ENCODE results near the gene VAT1. TPM values are rescaled to one million over a fixed set of nuclear protein-coding genes. Genes with fewer than 3 reads are reported as not detected.
A peak's percentile ranks its signal among the peaks of the same experiment; 100 is the strongest.

The VAT1 gene
- total and polyA plus RNA-seq, 2 of the 13 experiments (the other 11 are each of a cell fraction or from before 2014, with no cell fraction given): 143 to 205 TPM

DNA sequence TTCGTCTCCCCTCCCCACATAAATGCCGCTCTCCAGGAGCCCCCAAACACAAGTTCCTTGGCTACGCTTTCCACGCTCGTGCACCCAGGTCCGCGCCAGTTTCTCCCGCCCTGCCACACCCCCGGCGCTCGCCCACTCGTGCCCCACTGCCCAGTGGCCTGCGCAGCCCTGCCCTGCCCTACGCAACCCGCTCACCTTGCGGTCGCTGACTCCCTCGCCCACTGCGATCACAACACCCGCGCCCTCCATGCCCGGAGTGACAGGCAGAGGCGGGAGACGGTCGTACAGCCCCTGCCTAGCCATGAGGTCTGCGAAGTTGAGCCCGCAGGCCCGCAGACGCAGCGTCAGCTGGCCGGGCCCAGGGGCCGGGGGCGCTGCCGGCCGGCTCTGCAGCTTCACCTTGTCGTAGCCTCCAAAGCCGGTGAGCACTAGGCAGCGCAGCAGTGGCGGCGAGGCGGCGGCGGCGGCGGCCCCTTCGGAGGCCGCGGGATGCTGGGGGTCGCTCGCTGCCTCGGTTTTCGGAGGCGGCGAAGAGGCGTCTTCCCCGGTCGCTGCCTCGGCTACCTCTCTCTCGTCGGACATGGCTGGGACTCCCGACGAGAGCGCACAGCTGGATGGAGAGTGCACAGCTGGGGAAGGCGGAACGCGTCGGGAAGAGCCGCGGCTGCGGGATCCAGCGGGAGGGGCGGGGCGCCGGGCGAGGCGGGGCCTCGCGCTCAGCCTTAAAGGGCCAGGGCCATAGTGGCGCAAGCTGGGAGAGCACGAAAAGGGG is at the start of gene VAT1 (continued):
- TF ChIP-seq, protein P1, sequence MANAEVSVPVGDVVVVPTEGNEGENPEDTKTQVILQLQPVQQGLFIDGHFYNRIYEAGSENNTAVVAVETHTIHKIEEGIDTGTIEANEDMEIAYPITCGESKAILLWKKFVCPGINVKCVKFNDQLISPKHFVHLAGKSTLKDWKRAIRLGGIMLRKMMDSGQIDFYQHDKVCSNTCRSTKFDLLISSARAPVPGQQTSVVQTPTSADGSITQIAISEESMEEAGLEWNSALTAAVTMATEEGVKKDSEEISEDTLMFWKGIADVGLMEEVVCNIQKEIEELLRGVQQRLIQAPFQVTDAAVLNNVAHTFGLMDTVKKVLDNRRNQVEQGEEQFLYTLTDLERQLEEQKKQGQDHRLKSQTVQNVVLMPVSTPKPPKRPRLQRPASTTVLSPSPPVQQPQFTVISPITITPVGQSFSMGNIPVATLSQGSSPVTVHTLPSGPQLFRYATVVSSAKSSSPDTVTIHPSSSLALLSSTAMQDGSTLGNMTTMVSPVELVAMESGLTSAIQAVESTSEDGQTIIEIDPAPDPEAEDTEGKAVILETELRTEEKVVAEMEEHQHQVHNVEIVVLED (CRISPR knock-in tag; IDR thresholded peaks at IDR 0.05; ENCODE audit: borderline replicate concordance): peak; percentile 37; the same call in 1 of the 2 replicates
- TF ChIP-seq SNAPC2 (CRISPR knock-in tag; IDR thresholded peaks at IDR 0.05) (peak; percentile 98), FLYWCH1 (CRISPR knock-in tag; IDR thresholded peaks at IDR 0.05) (no peak), SOX6 (IDR thresholded peaks at IDR 0.05) (no peak), SOX6 (CRISPR knock-in tag; IDR thresholded peaks at IDR 0.05) (no peak; the same call in 1 of the 2 replicates), RARA (CRISPR knock-in tag; IDR thresholded peaks at IDR 0.05) (peak; percentile 4; the same call in 1 of the 2 replicates), SUZ12 (IDR thresholded peaks at IDR 0.05; ENCODE audit: low read depth, low read length) (no peak), ZSCAN25 (CRISPR knock-in tag; IDR thresholded peaks at IDR 0.05) (peak; percentile 64), ZNF75D (CRISPR knock-in tag; IDR thresholded peaks at IDR 0.05; ENCODE audit: borderline replicate concordance) (no peak), TCF7L2 (IDR thresholded peaks at IDR 0.05; ENCODE audit: low read depth, low read length) (no peak), HIVEP1 (CRISPR knock-in tag; IDR thresholded peaks at IDR 0.05) (0 out of 2 replicates have a peak, but pooled peaks have one; percentile 55), CAMTA2 (CRISPR knock-in tag; IDR thresholded peaks at IDR 0.05; ENCODE audit: borderline replicate concordance) (no peak; the same call in 1 of the 2 replicates), MBNL3 (CRISPR knock-in tag; conservative IDR thresholded peaks at IDR 0.05) (no peak), SMC3 (IDR thresholded peaks at IDR 0.05; ENCODE audit: low read length) (no peak), AGO2 (optimal IDR thresholded peaks at IDR 0.05; ENCODE audit: low read depth, low read length) (peak; percentile 88), HNRNPLL (IDR thresholded peaks at IDR 0.05; ENCODE audit: low read depth, low read length, poor library complexity, severe bottlenecking) (peak; percentile 87)
- TF ChIP-seq, protein P2, sequence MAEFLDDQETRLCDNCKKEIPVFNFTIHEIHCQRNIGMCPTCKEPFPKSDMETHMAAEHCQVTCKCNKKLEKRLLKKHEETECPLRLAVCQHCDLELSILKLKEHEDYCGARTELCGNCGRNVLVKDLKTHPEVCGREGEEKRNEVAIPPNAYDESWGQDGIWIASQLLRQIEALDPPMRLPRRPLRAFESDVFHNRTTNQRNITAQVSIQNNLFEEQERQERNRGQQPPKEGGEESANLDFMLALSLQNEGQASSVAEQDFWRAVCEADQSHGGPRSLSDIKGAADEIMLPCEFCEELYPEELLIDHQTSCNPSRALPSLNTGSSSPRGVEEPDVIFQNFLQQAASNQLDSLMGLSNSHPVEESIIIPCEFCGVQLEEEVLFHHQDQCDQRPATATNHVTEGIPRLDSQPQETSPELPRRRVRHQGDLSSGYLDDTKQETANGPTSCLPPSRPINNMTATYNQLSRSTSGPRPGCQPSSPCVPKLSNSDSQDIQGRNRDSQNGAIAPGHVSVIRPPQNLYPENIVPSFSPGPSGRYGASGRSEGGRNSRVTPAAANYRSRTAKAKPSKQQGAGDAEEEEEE (CRISPR knock-in tag; IDR thresholded peaks at IDR 0.05; ENCODE audit: borderline replicate concordance): no peak
- TF ChIP-seq, protein P3, sequence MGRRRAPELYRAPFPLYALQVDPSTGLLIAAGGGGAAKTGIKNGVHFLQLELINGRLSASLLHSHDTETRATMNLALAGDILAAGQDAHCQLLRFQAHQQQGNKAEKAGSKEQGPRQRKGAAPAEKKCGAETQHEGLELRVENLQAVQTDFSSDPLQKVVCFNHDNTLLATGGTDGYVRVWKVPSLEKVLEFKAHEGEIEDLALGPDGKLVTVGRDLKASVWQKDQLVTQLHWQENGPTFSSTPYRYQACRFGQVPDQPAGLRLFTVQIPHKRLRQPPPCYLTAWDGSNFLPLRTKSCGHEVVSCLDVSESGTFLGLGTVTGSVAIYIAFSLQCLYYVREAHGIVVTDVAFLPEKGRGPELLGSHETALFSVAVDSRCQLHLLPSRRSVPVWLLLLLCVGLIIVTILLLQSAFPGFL (CRISPR knock-in tag; IDR thresholded peaks at IDR 0.05): peak; percentile 70; the same call in 1 of the 2 replicates
- TF ChIP-seq, protein P4, sequence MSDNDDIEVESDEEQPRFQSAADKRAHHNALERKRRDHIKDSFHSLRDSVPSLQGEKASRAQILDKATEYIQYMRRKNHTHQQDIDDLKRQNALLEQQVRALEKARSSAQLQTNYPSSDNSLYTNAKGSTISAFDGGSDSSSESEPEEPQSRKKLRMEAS (IDR thresholded peaks at IDR 0.05): peak; percentile 70
- TF ChIP-seq, protein P5, sequence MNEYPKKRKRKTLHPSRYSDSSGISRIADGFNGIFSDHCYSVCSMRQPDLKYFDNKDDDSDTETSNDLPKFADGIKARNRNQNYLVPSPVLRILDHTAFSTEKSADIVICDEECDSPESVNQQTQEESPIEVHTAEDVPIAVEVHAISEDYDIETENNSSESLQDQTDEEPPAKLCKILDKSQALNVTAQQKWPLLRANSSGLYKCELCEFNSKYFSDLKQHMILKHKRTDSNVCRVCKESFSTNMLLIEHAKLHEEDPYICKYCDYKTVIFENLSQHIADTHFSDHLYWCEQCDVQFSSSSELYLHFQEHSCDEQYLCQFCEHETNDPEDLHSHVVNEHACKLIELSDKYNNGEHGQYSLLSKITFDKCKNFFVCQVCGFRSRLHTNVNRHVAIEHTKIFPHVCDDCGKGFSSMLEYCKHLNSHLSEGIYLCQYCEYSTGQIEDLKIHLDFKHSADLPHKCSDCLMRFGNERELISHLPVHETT (CRISPR knock-in tag; conservative IDR thresholded peaks at IDR 0.05): peak; percentile 79
- TF ChIP-seq, protein P6, sequence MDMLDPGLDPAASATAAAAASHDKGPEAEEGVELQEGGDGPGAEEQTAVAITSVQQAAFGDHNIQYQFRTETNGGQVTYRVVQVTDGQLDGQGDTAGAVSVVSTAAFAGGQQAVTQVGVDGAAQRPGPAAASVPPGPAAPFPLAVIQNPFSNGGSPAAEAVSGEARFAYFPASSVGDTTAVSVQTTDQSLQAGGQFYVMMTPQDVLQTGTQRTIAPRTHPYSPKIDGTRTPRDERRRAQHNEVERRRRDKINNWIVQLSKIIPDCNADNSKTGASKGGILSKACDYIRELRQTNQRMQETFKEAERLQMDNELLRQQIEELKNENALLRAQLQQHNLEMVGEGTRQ (IDR thresholded peaks at IDR 0.05; ENCODE audit: low read depth, low read length): no peak
- TF ChIP-seq, protein P6 (CRISPR knock-in tag; IDR thresholded peaks at IDR 0.05; ENCODE audit: borderline replicate concordance): no peak
